ENCODE measurements around the gene PSMD9. TPM values are rescaled to one million over a fixed set of nuclear protein-coding genes. Genes with fewer than 3 reads are reported as not detected.
"Not testable (repeated sequence)": the region's sequence is repeated elsewhere in the genome, so short reads cannot be mapped to it uniquely, and the experiment has no call there.

PSMD9 gene
- total RNA-seq, 2 experiments from 2014 or later: 50.8 to 57.9 TPM

DNA sequence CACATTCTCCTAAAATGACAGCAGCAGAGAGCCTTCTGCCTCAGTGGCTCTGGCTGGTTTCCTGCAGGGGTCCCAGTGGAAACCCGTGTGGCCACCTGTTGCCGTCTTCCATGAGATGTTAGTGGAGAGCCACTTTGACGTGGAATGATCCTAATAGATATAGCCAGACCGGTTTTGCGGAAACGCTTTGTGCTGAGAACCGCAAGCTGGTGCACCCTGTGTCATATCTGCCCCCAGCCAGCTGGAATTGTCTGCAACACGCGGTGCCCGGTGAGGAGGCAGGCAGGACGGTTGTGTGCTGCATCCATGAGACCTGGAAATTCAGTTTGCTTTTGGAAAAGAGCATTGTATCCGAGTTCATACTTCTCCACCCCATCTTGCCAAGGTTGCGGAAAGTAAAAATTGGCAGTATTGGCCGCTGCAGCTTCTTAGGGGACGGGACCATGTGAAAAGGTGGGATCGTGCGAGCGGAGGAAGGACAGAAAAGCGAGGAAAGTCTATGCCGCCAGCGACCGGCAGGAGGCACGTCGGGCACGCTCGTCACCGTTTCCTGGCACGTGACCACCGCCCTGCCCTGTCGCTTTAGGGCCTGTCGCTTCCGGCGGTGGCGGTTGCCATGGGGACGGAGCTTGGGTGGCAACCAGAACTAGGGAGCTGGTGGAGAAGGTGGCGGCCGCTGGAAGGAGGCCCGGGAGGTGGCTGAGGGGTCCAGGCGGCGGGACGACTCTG, 29.5 kb downstream of the PSMD9 start, which contains the start of gene CFAP251:
CFAP251 (plus strand) TSS at position 643 of the 729 bp plus-strand sequence. CDS start 2,714 bp downstream, outside the sequence.
- DNase-seq: peak; percentile 96
- POLR2A ChIA-PET: interaction anchor here (0.9 to 1.3 kb wide), 5 partner anchors 10 to 116 kb away, joined by 3 to 4 read pairs (median 3); partner anchors contain the start of gene SETD1B
- ATAC-seq (ENCODE audit: low read depth): peak; percentile 94
- peak within 1 kb of the TSS; percentile 91 for H3K27ac Mint-ChIP-seq
- peak within 1 kb of the TSS; percentile 84 for H3K4me3 Mint-ChIP-seq
- no peaks in the 10 kb centered on the region for H3K9me3 Mint-ChIP-seq
- no peaks in the 10 kb centered on the region for H3K27me3 Mint-ChIP-seq
- H3K4me1 Mint-ChIP-seq: peaks cover 8% of the 10 kb centered on the region
- H3K36me3 Mint-ChIP-seq: peaks cover 2% of the 10 kb centered on the region

DNA sequence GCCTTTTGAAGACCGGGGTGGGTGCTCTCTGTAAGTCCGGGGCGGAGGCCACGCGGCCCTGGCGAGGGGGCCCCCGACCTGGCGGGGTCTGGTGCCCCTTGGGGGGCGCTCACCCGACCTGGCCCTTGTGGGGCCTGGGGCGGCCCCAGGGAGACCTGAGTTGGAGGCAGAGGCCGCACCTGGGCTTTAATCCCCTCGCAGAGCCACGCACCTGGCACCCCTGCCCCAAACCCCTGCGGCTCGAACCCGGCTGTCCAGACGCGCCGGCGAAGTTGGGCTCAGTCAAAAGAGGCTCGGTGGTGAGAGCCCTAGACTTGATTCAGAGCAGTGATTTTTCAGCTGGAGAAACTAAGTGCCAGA, 30.1 kb downstream of the PSMD9 start:
- Mint-ChIP-seq H3K4me1 (peaks cover 8% of the 10 kb centered on the region), H3K36me3 (peaks cover 2% of the 10 kb centered on the region), H3K4me3 (peak overlapping the region; percentile 84), H3K27ac (no peak overlapping the region), H3K27me3 (no peaks in the 10 kb centered on the region), H3K9me3 (no peaks in the 10 kb centered on the region)
- POLR2A ChIA-PET: interaction anchor here (0.9 to 1.3 kb wide), 5 partner anchors 9 to 117 kb away, joined by 3 to 4 read pairs (median 3); partner anchors contain the start of gene SETD1B
- DNase-seq: no peak
- no peak for ATAC-seq (ENCODE audit: low read depth)

DNA sequence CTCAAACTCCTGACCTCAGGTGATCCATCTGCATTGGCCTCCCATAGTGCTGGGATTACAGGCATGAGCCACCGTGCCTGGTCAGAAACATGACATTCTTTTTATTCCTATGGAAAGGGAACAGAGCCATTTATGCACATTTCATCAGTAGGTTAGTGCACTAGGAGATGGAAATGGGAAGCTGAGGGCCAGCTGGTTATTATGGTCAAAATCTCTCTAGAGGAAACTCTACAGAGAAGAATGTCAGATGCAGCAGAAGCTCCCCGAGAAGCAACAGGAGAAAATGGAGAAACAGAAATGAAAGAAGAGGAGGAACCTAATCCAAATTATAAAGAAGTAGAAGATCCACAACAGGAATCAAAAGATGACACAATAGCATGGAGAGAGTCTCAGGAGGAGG, 32.5 kb downstream of the PSMD9 start:
- Mint-ChIP-seq H3K27me3 (peaks cover 3% of the 10 kb centered on the region), H3K9me3 (no peaks in the 10 kb centered on the region), H3K4me1 (peaks cover 8% of the 10 kb centered on the region), H3K27ac (no peak overlapping the region), H3K4me3 (no peak overlapping the region), H3K36me3 (peaks cover 2% of the 10 kb centered on the region)
- DNase-seq: no peak
- POLR2A ChIA-PET: interaction anchor here (0.5 kb wide), 1 partner anchor 967 kb away, joined by 4 read pairs; no protein-coding TSS in a partner anchor
- no peak for ATAC-seq (ENCODE audit: low read depth)

DNA sequence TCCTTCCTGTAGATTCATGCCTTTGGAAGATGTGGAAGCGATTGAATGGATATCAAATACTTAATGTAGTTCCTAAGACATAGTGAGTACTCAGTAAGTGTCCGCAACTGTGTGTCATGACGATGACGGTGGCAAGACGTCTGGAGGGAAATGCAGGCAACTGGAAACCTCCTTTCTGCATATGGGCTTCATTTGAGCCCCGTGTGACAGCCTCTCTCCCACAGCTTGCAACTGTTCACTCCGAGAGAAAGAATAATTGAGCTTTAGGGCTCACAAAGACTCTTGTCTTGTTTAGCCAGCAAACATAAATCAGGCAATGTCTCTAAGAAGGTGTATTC, 36.7 kb downstream of the PSMD9 start:
- Mint-ChIP-seq H3K9me3 (no peaks in the 10 kb centered on the region), H3K27ac (no peak overlapping the region), H3K4me1 (no peaks in the 10 kb centered on the region), H3K27me3 (peaks cover 3% of the 10 kb centered on the region), H3K36me3 (no peaks in the 10 kb centered on the region), H3K4me3 (no peak overlapping the region)
- ATAC-seq (ENCODE audit: low read depth) (no peak), DNase-seq (no peak)
- POLR2A ChIA-PET: no interaction called here

DNA sequence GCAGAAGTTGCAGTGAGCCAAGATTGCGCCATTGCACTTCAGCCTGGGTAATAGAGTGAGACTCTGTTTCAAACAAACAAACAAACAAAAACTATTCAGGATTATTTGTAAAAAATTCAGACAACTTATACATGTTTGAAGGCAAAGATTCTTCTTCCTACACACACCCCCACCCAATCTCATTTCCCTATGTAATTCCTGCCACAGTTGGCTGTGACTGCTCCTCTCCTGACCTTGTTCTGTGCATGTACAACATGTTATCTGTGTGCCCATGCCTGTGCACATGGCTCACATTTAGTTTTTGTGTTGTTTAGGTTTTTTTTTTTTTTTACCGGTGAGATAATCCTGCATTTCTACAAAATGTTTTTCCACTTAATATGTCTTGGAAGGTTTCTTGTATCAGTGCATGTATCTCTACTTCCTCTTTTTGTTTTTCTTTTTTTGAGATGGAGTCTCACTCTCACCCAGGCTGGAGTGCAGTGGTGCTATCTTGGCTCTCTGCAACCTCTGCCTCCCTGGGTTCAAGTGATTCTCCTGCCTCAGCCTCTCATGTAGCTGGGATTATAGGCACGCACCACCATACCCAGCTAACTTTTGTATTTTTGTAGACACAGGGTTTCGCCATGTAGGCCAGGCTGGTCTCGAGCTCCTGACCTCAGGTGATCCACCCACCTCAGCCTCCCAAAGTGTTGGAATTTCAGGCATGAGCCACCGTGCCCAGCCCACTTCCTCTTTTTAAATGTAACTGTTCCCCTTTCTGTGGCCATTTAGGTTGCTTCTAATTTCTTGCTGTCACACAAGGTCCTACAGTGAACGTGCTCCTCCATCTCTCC, 38.5 kb downstream of the PSMD9 start:
- H3K36me3 Mint-ChIP-seq: no peaks in the 10 kb centered on the region
- POLR2A ChIA-PET: interaction anchor here (0.7 to 0.9 kb wide), 2 partner anchors 9 to 33 kb away, joined by 3 read pairs; partner anchors contain the start of gene CFAP251
- peaks cover 3% of the 10 kb centered on the region for H3K27me3 Mint-ChIP-seq
- H3K27ac Mint-ChIP-seq: peak overlapping the region; percentile 25
- no peak for ATAC-seq (ENCODE audit: low read depth)
- H3K4me3 Mint-ChIP-seq: no peak overlapping the region
- no peak for DNase-seq
- H3K9me3 Mint-ChIP-seq: no peaks in the 10 kb centered on the region
- H3K4me1 Mint-ChIP-seq: no peaks in the 10 kb centered on the region

DNA sequence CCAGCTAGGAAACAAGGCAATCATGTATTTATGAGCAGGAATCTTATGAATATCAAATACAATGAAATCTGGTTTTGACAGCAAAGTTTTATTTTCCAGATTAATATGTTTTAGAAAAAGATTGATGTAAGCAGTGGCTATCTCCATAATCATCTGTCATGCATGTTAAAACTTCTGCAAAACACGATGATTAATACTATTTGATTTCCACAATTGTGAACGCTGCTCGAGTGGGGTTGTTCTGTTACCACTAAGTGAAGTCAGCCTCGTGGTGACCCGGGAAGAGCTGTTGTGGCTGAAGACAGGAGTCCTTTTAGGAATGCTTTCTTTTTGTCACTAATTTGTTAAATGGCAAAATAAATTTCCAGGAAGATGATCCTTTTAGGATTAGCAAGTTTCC, 39.2 kb downstream of the PSMD9 start:
- Mint-ChIP-seq H3K9me3 (no peaks in the 10 kb centered on the region), H3K27me3 (peaks cover 3% of the 10 kb centered on the region), H3K27ac (no peak overlapping the region), H3K36me3 (no peaks in the 10 kb centered on the region), H3K4me3 (no peak overlapping the region), H3K4me1 (no peaks in the 10 kb centered on the region)
- no peak for ATAC-seq (ENCODE audit: low read depth)
- POLR2A ChIA-PET: interaction anchor here (0.9 kb wide), 1 partner anchor 10 kb away, joined by 3 read pairs; the partner anchor contains the start of gene CFAP251
- DNase-seq: no peak

DNA sequence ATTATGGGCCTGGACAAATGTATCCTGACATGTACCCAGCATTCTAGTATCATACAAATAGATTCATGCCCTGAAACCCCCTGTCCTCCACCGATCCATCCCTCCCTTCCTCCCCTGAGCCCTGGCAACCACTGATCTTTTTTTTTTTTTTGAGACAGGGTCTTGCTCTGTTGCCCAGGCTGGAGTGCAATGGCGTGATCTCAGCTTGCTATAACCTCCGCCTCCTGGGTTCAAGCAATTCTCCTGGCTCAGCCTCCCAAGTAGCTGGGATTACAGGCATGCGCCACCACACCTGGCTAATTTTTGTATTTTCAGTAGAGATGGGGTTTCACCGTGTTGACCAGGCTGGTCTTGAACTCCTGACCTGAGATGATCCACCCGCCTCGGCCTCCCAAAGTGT, 41.0 kb downstream of the PSMD9 start:
- H3K4me3 Mint-ChIP-seq; H3K9me3 Mint-ChIP-seq; H3K36me3 Mint-ChIP-seq; H3K4me1 Mint-ChIP-seq; DNase-seq; ATAC-seq (ENCODE audit: low read depth); H3K27ac Mint-ChIP-seq; H3K27me3 Mint-ChIP-seq: not testable (repeated sequence)
- POLR2A ChIA-PET: interaction anchor here (0.6 kb wide), 1 partner anchor 36 kb away, joined by 3 read pairs; no protein-coding TSS in a partner anchor

DNA sequence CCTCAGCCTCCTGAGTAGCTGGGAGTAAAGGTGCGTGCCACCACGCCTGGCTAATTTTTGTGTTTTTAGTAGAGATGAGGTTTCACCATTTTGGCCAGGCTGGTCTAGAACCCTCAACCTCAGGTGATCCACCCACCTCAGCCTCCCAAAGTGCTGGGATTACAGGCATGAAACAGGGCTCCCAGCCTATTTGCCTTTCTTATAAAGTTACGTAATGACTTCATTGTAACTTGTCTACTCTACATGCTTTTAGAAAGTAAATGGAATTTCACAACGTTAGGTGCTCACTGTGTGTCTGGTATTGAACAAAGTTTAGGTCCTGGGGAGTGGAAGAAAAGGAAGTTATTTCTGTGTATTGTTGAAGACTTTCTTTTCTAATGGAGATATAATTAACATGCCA, 42.3 kb downstream of the PSMD9 start:
- DNase-seq (no peak), ATAC-seq (ENCODE audit: low read depth) (no peak)
- Mint-ChIP-seq H3K36me3 (no peaks in the 10 kb centered on the region), H3K27me3 (no peaks in the 10 kb centered on the region), H3K27ac (no peak overlapping the region), H3K9me3 (no peaks in the 10 kb centered on the region), H3K4me3 (no peak overlapping the region), H3K4me1 (no peaks in the 10 kb centered on the region)
- POLR2A ChIA-PET: no interaction called here

DNA sequence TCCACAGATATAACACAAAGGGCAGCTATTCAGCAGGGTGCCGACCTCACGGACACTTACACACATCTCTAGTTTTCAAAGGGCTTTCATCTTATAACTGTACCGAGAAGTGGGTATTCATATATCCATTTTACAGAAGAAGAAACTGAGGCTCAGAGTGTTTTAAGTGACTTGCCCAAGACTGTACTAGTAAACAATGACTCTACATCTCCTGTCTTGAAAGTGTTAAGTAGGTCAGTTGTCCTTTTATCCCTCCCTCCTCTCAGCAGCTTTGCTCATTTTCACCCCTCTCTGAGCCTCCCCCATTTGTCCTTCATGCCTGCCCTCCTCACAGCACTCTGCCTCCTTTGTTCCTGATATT, 43.6 kb downstream of the PSMD9 start:
- no peak overlapping the region for H3K4me3 Mint-ChIP-seq
- no peaks in the 10 kb centered on the region for H3K36me3 Mint-ChIP-seq
- no peaks in the 10 kb centered on the region for H3K27me3 Mint-ChIP-seq
- POLR2A ChIA-PET: no interaction called here
- DNase-seq (no peak), ATAC-seq (ENCODE audit: low read depth) (no peak)
- no peaks in the 10 kb centered on the region for H3K9me3 Mint-ChIP-seq
- H3K27ac Mint-ChIP-seq: no peak overlapping the region
- no peaks in the 10 kb centered on the region for H3K4me1 Mint-ChIP-seq

DNA sequence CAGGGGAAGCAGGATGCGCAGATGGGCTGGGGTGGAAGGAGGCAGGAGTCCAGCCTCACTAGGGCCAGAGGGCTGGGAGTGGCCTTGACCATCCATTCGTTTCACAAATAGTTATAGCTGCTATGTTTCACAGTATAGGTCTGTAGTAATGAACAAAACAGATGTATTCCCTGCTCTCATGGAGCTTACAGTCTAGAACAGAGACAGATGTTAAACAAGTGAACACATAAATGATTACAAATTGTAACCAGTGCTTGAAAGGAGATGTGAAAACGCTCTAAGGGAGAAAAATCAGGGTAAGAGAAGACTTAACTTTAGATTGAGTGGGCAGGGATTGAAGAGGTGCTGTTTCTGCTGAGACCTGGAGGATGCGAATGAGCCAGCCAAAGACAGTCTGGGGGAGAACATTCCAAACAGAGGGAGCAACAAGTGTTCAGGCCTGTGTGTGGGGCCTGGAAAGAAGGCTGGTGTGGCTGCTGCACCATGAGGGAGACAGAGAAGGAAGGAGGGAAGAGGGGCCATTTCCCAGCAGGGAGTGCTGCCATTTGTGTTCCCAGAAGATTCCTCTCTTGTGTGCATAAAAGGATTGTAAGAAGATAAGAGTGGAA, 44.4 kb downstream of the PSMD9 start:
- Mint-ChIP-seq H3K4me3 (no peak overlapping the region), H3K27ac (no peak overlapping the region), H3K4me1 (peaks cover 6% of the 10 kb centered on the region), H3K27me3 (no peaks in the 10 kb centered on the region), H3K9me3 (no peaks in the 10 kb centered on the region), H3K36me3 (no peaks in the 10 kb centered on the region)
- DNase-seq (no peak), ATAC-seq (ENCODE audit: low read depth) (no peak)
- POLR2A ChIA-PET: no interaction called here

DNA sequence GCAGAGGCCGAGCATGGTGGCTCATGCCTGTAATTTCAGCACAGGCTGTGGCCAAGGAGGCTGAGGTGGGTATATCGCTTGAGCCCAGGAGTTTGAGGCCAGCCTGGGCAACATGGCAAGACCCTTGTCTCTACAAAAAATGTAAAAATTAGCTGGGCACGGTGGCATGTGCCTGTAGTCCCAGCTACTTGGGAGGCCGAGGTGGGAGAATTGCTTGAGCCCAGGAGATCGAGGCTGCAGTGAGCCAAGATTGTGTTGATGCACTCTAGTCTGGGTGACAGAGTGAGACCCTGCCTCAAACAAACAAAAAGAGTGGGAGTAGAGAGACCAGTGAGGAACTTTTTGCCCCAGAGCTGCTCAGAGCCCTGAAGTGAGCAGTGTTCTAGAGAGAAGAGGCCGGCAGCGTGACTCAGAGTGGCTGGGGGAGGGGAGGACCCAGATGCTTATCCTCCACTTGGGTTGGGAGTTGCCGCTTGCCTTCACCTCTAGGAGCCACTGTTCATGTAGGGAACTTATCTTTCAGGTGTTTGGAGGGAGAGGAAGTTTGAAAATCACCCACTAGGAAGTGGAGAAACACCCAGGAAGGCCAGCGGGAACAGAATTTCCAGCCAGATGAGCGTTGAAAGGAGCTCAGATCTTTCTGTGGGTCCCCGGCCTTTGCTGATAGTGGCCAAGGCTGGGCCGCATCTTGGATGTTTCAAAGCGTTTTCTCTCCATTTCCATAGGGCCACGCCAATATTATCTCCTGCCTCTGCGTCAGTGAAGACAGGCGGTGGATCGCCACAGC, 45.1 kb downstream of the PSMD9 start:
- H3K4me3 Mint-ChIP-seq: no peak overlapping the region
- no peaks in the 10 kb centered on the region for H3K36me3 Mint-ChIP-seq
- no peaks in the 10 kb centered on the region for H3K27me3 Mint-ChIP-seq
- no peak overlapping the region for H3K27ac Mint-ChIP-seq
- H3K4me1 Mint-ChIP-seq: peaks cover 6% of the 10 kb centered on the region
- POLR2A ChIA-PET: interaction anchor here (0.6 kb wide), 1 partner anchor 10 kb away, joined by 4 read pairs; no protein-coding TSS in a partner anchor
- no peaks in the 10 kb centered on the region for H3K9me3 Mint-ChIP-seq
- DNase-seq (no peak), ATAC-seq (ENCODE audit: low read depth) (no peak)

DNA sequence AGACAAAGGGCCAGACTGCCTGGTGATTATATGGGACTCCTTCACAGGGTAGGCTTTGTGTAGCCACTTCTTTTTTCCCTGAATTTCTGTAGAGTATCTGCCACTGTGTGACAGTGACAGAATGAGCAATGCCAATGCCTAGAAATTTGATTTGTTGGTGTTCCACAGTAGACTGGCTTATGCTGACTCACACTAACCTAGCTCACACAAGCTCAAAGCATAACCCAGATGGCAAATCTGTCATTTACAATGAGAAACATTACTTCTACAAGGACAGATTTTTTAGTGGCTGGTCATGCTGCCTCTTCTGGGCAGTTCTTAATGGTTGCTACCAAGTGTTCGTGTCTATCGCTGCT, 45.7 kb downstream of the PSMD9 start:
- DNase-seq (no peak), ATAC-seq (ENCODE audit: low read depth) (no peak)
- Mint-ChIP-seq H3K27me3 (no peaks in the 10 kb centered on the region), H3K4me1 (peaks cover 10% of the 10 kb centered on the region), H3K9me3 (no peaks in the 10 kb centered on the region), H3K36me3 (peaks cover 3% of the 10 kb centered on the region), H3K4me3 (no peak overlapping the region), H3K27ac (no peak overlapping the region)
- POLR2A ChIA-PET: interaction anchor here (0.6 kb wide), 1 partner anchor 10 kb away, joined by 4 read pairs; no protein-coding TSS in a partner anchor

DNA sequence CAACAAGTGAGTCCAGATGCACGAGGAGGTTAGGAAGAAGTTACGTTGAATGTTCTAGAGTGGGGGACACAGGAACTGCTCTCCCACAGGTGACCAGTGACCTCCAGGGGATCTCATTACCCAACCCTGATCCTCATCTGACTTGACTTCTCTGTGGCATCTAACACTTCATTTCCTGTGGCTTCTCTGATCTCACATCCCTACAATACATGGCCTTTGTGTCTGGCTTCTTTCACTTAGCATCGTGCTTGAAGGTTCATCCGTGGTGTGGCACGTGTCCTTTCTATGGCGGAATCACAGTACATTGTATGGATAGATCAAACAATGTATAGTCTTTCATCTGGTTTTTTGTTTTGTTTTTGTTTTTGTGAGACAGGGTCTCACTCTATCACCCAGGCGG, 49.1 kb downstream of the PSMD9 start:
- POLR2A ChIA-PET: no interaction called here

More for the DNA sequence above, 49.1 kb downstream of the PSMD9 start:
- ATAC-seq (ENCODE audit: low read depth): peak; percentile 75
- Mint-ChIP-seq H3K4me3 (no peak overlapping the region), H3K36me3 (peaks cover 3% of the 10 kb centered on the region), H3K4me1 (peaks cover 11% of the 10 kb centered on the region), H3K9me3 (no peaks in the 10 kb centered on the region), H3K27me3 (no peaks in the 10 kb centered on the region), H3K27ac (no peak overlapping the region)
- DNase-seq: no peak

Measured in activated naive CD8-positive, alpha-beta T cell treated with anti-CD3 and anti-CD28 coated beads, Interleukin-2, amount 10 ng/mL, durations not matched to agents 7 days and 5 days (primary cell).